Nasal cavity respiratory epithelium epithelial cell of viscerocranial mucosa (primary cell): ENCODE results near the gene MUC20. TPM values are rescaled to one million over a fixed set of nuclear protein-coding genes. Genes with fewer than 3 reads are reported as not detected.

Source experiments
- total RNA-seq: library from RNA; depleted of rRNA; stranded (reverse); fragments of >200 nt; gene quantifications from 2 replicates; pipeline ENCODE4 v1.2.3, GENCODE V29; 2014

Gene MUC20
- total RNA-seq: 1.7 and 8.5 TPM in 2 replicates

GRCh38 chr3:195720831-195721506 is at the start of gene MUC20:
Gene MUC20 (plus strand): TSS chr3:195720978. CDS start chr3:195721008, 30 bp downstream.

Other genes with a start within 250 kb of the MUC20 start
- 74.9 and 93.6 TPM in 2 replicates for gene PPP1R2, start 177.7 kb upstream of the MUC20 start, total RNA-seq
- gene APOD, start 137.0 kb upstream of the MUC20 start, total RNA-seq: 0.34 and 3.2 TPM in 2 replicates
- gene MUC4, start 91.0 kb downstream of the MUC20 start, total RNA-seq: 4.3 TPM in 1 of 2 replicates, not detected in the other
- gene TNK2, start 187.6 kb downstream of the MUC20 start, total RNA-seq: 7.2 and 13.3 TPM in 2 replicates